HG02885 (cell line): ENCODE results near the gene PASK.

Experiments used
- ATAC-seq: cut with Tn5 transposase; IDR thresholded peaks from one replicate; pipeline ENCODE4 v1.9.1; 2021; ENCODE audit warnings: mild to moderate bottlenecking; ENCODE audit not compliant: unreplicated experiment, poor library complexity

The PASK gene

GRCh38 chr2:241149925-241150659, 820 bp upstream of the PASK start, which contains the start of gene PPP1R7:
TSS of gene PPP1R7 (plus strand) at chr2:241150467. CDS start at chr2:241150496, 29 bp downstream.
- ATAC-seq = peak; percentile 79

DNA sequence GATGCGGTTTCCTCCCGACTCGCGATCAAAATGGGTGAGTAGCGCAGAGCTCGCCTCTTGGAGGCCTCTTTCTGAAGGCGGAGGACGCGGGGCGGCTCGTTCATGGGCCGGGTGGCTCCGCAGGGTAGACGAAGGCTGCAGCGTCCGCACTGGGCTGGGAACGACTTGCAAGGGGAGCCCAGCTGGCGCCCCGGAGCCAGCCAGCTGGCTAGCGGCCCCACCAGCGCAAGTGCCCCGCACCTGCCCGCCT, 328 bp upstream of the PASK start:
- ATAC-seq = peak; percentile 9

GRCh38 chr2:241148239-241148638, 1.0 kb downstream of the PASK start:
- ATAC-seq = no peak

DNA sequence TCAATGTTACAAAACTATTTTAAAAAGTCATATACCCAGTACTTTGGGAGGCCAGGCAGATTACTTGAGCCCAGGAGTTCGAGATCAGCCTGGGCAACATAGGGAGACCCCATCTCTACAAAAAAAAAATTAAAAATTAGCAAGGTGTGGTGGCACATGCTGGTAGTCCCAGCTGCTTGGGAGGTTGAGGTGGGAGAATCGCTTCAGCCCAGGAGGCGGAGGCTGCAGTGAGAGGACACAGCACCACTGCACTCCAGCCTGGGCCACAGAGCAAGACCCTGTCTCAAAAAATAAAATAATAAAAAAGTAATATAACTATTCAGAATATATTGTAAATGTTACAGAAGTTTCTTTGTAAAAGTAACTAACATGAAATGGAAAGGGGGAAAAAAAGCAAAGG, 1.9 kb downstream of the PASK start:
- ATAC-seq = no peak

- no peak for ATAC-seq
These were observed 3.0 kb downstream of the PASK start for GRCh38 chr2:241146286-241146685.

DNA sequence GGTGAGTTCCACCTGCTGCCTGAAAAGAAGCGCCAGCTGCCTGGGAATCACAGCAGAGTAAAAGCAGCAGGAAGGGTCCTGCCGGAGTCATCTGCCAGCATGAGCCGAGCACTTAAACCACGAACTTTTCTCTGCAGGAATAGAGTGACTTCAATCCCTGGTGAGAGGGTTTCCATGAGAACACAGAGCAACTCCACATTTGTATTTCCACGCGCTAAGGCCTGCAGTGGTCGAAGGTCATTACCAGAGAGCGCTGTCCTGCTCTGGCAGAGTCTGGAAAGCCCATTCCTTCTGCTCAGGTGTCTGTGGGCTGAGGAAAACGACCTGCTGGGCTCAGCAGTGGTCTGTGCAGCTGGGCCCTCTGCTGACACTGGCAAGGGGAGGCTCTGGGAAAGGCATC, 6.7 kb downstream of the PASK start:
- no peak for ATAC-seq

DNA sequence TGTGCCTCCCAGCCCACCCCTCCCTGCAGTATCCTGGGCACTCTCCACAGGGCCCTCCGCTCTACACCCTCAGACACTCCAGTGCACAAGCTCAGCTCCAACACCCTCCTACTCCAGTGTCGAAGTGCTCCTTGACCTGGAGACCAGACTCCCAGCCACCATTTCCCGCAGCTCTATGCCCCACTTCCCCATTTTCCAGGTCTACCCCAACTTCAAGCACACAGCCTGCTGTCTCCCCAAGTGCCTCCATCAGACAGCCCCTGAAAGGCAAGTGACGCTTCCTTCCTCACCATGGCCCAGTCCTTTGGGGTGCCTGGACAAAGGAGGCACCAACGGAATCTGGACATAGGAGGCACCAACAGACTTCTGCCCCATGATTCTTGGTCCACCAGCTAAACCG, 7.2 kb downstream of the PASK start:
- no peak for ATAC-seq

DNA sequence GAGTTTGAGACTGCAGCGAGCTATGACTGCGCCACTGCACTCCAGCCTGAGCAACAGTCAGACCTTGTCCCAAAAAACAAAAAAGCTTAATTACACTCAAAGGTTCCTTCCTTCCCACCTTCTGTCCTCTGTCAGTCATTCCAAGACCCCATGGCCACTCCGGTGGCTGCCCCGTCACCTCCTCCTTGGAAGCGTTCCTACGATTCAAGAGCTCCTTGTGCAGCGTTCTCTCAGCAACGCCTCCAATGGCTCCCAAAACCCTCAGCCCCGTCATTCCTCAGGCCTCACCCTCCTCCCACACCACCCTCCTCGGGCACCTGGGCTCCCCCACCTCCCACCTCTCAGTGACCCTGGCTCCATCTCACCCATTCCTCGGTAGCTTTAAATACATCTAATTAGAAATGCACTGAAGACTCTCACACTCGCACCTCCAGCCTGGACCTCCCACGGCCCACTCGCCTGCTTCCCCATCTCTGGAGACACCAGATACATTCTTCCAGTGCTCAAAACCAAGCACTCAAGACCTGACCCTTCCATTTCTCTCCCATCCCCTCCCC, 8.0 kb downstream of the PASK start:
- ATAC-seq = no peak

GRCh38 chr2:241140445-241140840, 8.8 kb downstream of the PASK start:
- ATAC-seq = no peak

- no peak for ATAC-seq
These were observed 9.5 kb downstream of the PASK start for GRCh38 chr2:241139531-241140444.

- no peak for ATAC-seq
These were observed 10.8 kb downstream of the PASK start for GRCh38 chr2:241138471-241138870.

DNA sequence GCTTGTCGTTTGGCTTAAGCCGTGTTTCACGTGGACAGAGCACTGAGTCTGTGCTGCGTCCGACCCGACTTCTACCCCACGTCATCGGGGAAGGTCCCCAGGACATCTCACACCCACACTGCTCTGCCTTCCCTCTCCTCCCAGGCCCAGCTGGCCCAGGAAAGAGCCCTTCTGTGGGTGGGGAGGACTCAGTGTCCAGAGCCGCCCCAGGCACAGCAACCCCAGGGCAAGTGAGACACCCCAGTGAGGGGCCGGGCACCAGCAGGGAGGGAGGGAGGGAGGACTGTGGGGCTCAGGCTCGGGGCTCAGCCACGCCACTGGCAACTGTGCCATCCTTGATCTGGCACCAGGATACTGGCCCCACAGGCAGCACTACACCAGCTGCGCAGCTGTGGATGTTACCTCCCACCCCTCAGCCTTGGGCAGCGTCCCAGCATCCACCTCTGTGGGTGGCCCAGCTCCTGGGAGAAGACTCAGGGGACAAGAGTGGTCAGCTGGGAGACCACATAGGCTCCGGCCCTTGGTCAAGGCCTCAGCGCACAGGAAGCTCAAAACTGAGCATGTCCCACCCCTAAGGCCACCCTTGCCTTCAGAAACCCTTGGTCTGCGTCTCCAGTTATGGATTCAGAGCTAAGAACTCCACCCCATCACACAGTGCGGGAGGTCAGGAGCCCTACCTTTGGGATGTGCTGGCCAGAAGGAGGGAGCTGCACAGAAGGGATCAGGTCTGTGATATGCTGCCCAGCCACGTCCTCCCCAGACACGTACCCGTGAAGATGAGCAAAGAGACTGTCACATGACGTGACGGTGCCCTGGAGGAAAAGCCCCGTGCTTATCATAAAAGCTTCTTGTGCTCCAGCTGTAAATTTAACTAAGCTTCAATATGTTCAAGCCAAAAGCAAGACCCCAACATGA, 11.7 kb downstream of the PASK start:
- no peak for ATAC-seq

- ATAC-seq = no peak
These were observed 12.5 kb downstream of the PASK start for GRCh38 chr2:241136661-241137260.

- no peak for ATAC-seq
These were observed 13.1 kb downstream of the PASK start for GRCh38 chr2:241136191-241136590.

- no peak for ATAC-seq
These were observed 13.5 kb downstream of the PASK start for GRCh38 chr2:241135737-241136136.

- no peak for ATAC-seq
These were observed 14.6 kb downstream of the PASK start for GRCh38 chr2:241134711-241135110.

DNA sequence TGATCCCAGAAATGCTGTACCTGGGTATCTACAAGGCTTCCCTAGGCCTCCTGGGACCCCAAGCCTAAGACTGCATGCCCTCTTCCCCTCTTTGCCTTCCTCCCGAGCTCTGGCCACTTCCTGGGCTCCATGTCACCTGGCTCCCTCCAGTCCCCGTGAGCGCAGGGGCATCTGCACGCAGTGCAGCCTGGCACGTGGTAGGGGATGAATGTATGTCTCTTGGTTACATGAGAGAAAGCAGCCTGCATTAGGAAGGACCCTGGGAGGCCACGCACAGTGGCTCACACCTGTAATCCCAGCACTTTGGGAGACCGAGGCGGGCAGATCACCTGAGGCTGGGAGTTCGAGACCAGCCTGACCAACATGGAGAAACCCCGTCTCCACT, 15.8 kb downstream of the PASK start:
- no peak for ATAC-seq

DNA sequence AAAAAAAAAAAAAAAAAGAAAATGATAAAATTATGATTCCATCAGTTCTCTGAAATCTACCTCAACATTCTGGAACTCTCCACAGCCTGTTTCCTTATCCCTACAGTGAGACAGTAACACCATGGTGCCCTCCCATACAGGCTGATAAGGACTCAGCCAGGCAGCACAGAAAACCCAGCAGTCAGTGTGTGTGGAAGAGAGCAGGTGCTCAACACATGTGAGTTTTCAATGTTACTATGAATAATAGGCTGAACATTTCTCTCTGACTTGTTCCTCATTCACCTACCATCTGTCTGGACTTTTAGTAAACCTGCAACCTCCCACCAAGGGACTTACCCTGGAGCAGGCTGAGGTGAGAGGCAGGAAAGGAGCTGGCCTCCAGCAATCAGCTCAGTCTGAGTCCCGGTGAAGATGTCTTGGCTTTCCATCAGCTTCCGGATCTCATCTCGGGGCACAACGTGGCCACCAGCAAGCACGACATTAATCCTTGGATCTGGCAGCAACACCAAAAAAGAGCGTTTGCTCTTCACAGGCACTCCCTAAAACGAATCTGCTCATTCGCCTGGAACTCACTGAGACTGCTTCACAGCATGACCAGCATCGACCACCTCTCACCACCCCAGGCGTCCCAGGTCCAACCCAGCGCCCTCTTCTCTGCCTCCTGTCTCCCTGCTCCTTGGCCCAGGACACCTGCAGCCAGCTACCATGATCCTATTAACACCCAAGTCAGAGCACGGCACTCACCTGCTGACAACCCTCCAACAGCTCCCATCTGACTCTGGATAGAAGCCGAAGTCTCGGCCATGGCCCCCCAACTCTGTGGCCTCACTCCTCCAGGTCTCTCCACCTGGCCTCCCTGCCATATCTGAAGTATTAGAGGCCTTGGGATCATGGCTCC, 16.5 kb downstream of the PASK start:
- no peak for ATAC-seq

- no peak for ATAC-seq
These were observed 17.7 kb downstream of the PASK start for GRCh38 chr2:241131531-241131930.
